ENCODE results near the gene FBXO15.

Gene FBXO15

GRCh38 chr18:74153377-74153776 lies 5.7 kb upstream of the FBXO15 start:
- DNase-seq: no peak

DNA sequence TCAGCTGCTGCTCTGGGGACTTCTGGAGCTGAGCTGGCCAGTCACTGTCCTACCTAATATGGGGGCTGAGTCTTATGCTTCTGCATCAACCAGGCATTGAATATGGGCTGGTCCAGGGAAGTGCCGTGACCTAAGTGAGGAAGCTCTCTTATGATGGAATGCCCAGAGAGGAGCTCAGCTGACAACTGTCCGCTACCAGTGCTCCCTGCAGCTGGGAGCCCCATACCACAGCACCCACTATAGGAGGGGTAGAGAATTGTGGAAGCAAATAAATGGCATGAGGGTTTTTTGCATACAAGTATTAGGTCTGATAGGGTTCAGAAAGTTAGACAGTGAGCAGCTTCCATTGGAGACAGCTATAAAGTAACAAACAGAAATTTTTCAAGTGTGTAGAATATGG lies 5.2 kb upstream of the FBXO15 start:
- no peak for DNase-seq

GRCh38 chr18:74152270-74152669 lies 4.6 kb upstream of the FBXO15 start:
- no peak for DNase-seq

- DNase-seq: no peak
Observed at GRCh38 chr18:74149878-74150277, 2.2 kb upstream of the FBXO15 start.

- no peak for DNase-seq
Observed at GRCh38 chr18:74148543-74149070, 973 bp upstream of the FBXO15 start.

- no peak for DNase-seq
Observed at GRCh38 chr18:74147491-74147778, 199 bp downstream of the FBXO15 start.

- DNase-seq: no peak
Observed at GRCh38 chr18:74146756-74147155, 878 bp downstream of the FBXO15 start.

GRCh38 chr18:74142252-74142651 lies 5.4 kb downstream of the FBXO15 start:
- no peak for DNase-seq

- DNase-seq: no peak
Observed at GRCh38 chr18:74141667-74142066, 6.0 kb downstream of the FBXO15 start.

- no peak for DNase-seq
Observed at GRCh38 chr18:74140582-74140981, 7.1 kb downstream of the FBXO15 start.

DNA sequence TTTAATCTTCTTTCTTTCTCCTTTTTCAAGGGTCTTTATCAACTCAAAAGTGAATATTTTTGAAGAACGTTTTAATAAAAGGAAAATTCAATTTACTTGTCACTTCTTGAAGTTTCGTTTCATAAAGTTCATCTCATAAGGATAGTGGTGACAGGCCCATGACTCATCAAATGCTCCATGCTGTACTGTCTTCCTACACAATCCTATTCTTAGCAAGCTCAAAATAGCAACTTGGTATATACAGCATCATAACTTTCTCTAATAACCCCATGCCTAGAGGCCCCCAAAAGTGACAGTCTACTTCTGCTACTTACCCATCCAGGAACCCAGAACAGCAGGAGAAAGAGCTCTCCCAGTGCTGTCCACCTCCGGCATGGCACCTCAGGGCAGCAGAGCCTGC lies 7.7 kb downstream of the FBXO15 start:
- DNase-seq: no peak

- no peak for DNase-seq
Observed at GRCh38 chr18:74139411-74139810, 8.2 kb downstream of the FBXO15 start.

- DNase-seq: no peak
Observed at GRCh38 chr18:74137920-74138538, 9.6 kb downstream of the FBXO15 start.

DNA sequence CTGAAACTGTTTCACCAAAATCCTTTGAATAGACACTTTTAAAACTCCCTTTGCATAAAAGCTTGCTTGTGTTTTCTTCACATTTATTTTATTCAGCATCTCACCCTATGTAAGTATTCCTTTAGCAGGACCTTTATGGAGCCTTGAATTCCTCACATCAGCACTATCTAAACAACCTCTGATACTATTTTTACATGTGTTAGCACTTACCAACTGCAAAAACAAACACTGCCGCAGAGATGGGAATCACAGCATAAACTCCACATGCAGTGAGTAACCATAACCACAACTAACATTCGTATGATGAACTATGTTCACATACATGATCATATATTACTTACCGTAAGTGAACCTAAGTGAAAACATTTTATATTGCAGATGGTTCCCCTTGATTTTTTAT lies 15.4 kb downstream of the FBXO15 start:
- DNase-seq: no peak

GRCh38 chr18:74131124-74131523 lies 16.5 kb downstream of the FBXO15 start:
- DNase-seq: no peak

GRCh38 chr18:74128159-74128558 lies 19.5 kb downstream of the FBXO15 start:
- peak; percentile 52 for DNase-seq

- peak; percentile 66 for DNase-seq
Observed at GRCh38 chr18:74126684-74127655, 20.7 kb downstream of the FBXO15 start.

DNA sequence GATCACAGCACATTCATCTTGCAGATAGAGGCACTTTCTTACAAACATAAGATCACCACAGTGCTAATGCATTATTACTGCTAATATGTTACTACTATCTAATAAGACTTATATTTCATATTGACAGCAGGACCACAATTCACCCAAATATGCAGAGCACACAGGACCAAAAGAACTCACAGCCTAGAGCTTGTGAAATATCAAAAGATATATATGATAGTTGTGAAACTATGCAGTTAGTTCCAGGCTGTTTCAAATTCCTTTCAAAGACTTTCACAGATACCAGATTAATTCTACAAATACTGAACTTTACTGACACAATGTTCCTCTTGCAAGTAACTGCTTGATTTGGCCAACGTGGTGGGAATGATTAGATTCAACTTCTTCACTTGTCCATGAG lies 23.0 kb downstream of the FBXO15 start:
- no peak for DNase-seq

DNA sequence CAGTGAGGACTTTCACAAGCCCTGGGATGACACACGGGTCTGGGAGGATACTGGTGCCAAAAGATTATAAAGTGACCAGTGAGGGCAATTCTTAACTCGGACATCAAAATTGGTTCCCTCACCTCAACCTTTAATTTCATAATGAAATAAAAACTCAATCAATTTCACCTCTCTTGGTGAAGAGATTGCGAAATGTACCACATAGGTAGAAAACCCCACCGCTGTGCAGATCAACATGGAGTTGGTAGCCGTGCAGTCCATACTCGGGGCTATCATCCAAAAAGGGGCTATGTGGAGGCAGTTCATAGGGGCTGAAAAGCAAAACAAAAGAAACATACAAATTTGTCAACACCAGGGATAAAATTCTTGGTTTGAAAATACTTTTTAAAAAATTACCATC lies 24.4 kb downstream of the FBXO15 start:
- DNase-seq: no peak

GRCh38 chr18:74116633-74117554 lies 30.7 kb downstream of the FBXO15 start:
- peak; percentile 14 for DNase-seq

- no peak for DNase-seq
Observed at GRCh38 chr18:74115046-74115445, 32.6 kb downstream of the FBXO15 start.

DNA sequence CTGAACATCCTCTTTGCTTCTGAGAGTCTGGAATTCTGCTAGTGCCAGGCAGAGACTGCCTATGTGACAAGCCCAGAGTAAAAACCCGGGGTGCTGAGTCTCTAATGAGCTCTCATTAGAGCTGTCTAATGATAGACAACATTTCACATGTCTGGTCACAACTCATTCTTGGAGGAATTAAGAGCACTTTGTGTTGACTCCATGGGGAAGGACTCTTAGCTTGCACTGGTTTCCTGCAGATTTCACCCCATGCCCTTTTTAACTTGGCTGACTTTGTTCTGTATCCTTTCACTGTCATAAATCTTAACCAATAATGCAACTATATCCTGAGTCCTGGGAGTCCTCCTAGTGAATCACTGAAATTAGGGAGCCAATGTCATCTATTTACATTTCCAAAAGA lies 33.5 kb downstream of the FBXO15 start:
- no peak for DNase-seq

DNA sequence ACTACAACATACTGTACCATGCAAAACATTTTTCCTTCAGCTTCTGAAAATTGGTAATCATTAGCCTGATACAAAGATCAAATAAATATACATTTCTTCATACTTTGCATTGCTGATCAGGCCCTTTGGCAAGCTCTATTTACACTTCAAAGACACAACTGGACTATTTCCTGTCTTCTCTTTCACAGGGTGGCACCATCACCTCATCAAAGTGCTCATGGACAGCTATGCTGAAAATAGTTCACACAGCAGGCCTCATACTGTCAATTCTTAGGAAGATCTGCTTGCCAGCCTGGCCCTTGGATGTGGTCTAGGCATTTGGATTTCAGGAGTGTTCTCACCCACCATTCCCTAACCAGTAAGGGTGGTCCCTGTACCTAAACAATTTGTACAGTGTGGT lies 33.9 kb downstream of the FBXO15 start:
- DNase-seq: no peak

Data from midbrain (tissue), 1 donor.